VCaP (cell line): ENCODE results near the gene EPB41L5.
"Not testable (repeated sequence)": the region's sequence is repeated elsewhere in the genome, so short reads cannot be mapped to it uniquely, and the experiment has no call there.

Experiments
- H3K27ac ChIP-seq: fragments of 450-650 bp; 2 replicates; pipeline ENCODE4 v1.5.1; 2017
- TF ChIP-seq, protein P1 (sequence below): fragments of 450-650 bp; conservative IDR thresholded peaks from 2 replicates; pipeline ENCODE4 v1.5.1; 2017; ENCODE audit warnings: mild to moderate bottlenecking, moderate library complexity

EPB41L5 gene

DNA sequence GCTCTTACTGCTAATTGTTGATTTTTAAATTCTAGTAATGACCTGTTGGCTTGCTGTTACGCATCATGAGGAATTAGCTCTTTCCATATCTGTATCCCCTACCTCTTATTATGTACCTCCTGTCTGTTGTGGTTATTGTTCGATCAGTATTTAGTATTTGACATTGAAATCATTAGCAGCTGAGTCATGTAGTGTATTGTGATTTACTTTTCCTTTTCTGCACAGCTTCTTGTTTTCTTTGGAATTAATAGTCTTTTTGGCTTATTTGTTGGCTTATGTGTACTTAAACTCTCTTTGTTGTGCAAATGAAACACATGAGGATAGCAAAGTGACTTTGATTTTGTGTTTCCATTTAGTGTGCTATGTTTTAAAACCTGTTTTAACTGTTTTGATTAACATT lies 4.3 kb downstream of the EPB41L5 start:
- TF ChIP-seq, protein P1, sequence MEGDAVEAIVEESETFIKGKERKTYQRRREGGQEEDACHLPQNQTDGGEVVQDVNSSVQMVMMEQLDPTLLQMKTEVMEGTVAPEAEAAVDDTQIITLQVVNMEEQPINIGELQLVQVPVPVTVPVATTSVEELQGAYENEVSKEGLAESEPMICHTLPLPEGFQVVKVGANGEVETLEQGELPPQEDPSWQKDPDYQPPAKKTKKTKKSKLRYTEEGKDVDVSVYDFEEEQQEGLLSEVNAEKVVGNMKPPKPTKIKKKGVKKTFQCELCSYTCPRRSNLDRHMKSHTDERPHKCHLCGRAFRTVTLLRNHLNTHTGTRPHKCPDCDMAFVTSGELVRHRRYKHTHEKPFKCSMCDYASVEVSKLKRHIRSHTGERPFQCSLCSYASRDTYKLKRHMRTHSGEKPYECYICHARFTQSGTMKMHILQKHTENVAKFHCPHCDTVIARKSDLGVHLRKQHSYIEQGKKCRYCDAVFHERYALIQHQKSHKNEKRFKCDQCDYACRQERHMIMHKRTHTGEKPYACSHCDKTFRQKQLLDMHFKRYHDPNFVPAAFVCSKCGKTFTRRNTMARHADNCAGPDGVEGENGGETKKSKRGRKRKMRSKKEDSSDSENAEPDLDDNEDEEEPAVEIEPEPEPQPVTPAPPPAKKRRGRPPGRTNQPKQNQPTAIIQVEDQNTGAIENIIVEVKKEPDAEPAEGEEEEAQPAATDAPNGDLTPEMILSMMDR: no peak
- no peak overlapping the region for H3K27ac ChIP-seq

DNA sequence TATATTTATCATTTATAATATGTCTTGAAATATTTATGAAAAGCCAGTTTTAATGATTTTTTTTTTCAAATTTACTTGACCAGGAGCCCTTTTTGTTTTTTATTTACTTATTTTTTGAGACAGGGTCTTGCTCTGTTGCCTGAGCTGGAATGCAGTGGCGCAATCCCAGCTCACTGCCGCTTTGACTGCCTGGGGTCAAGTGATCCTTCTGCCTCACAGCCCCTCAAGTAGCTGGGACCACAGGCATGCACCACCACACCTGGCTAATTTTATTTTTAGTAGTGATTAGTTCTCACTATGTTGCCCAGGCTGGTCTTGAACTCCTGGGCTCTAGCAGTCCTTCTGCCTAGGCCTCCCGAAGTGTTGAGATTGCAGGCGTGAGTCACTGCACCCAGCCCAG lies 5.7 kb downstream of the EPB41L5 start:
- TF ChIP-seq, protein P1: no peak
- no peak overlapping the region for H3K27ac ChIP-seq

DNA sequence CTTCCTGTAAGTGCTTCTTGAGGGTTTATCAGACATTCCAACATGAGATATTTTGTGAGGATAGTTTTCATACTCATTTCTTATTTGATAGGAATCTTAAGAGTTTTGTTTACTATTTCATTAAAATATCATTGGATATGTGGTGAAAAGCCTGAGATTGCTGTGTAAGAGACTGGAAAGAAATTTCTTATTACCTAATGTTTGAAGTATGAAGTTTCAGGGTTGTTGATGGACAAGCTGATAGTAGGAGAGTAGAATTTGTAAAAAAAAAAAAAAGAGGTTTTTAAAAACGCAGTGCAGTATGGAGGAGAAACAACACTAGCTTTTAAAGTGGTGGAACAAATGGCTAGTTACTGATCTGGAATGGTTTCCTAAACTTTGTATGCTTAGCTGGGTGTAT lies 7.7 kb downstream of the EPB41L5 start:
- H3K27ac ChIP-seq: no peak overlapping the region

DNA sequence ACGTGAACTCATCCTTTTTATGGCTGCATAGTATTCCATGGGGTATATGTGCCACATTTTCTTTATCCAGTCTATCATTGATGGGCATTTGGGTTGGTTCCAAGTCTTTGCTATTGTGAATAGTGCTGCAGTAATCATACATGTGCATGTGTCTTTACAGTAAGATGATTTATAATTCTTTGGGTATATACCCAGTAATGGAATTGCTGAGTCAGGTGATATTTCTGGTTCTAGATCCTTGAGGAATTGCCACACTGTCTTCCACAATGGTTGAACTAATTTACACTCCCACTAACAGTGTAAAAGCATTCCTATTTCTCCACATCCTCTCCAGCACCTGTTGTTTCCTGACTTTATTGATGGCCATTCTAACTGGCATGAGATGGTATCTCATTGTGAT lies 9.6 kb downstream of the EPB41L5 start:
- not testable (repeated sequence) for H3K27ac ChIP-seq

More for the DNA sequence above, 7.7 kb downstream of the EPB41L5 start:
- TF ChIP-seq, protein P1: no peak

DNA sequence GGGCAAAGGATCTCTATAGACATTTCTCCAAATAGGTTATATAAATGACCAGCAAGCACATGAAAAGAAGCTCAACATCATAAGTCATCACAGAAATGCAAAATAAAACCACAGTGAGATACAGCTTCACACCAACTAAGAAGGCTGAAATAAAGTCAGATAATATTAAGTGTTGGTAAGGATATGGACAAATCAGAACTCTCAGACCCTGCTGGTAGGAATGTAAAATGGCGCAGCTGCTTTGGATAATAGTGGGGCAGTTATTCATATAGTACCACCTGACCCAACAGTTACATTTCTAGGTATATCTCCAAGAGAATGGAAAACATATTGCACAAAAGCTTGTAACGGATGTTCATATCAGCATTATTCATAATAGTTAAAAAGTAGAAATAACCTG lies 14.0 kb downstream of the EPB41L5 start:
- TF ChIP-seq, protein P1: no peak
- H3K27ac ChIP-seq: no peak overlapping the region

DNA sequence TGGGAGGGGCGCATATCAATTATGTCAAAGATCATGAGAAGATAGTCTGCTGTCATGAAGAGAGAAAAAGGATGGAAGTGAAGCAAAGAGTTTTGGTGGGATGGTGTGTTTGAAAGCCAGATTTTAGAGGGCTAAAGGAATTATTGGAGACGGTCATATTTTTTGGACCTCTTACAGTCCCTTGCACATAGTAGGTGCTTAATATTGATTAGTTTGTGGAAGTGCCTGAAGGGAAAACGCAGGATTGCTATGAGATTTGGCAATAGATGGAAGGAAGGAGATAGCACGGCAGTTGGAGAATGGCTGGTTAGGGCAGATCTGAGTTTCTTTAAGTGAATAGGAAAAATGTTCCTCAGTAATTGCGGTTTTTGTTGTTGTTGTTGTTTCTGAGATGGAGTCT lies 15.9 kb downstream of the EPB41L5 start:
- no peak overlapping the region for H3K27ac ChIP-seq
- TF ChIP-seq, protein P1: no peak

DNA sequence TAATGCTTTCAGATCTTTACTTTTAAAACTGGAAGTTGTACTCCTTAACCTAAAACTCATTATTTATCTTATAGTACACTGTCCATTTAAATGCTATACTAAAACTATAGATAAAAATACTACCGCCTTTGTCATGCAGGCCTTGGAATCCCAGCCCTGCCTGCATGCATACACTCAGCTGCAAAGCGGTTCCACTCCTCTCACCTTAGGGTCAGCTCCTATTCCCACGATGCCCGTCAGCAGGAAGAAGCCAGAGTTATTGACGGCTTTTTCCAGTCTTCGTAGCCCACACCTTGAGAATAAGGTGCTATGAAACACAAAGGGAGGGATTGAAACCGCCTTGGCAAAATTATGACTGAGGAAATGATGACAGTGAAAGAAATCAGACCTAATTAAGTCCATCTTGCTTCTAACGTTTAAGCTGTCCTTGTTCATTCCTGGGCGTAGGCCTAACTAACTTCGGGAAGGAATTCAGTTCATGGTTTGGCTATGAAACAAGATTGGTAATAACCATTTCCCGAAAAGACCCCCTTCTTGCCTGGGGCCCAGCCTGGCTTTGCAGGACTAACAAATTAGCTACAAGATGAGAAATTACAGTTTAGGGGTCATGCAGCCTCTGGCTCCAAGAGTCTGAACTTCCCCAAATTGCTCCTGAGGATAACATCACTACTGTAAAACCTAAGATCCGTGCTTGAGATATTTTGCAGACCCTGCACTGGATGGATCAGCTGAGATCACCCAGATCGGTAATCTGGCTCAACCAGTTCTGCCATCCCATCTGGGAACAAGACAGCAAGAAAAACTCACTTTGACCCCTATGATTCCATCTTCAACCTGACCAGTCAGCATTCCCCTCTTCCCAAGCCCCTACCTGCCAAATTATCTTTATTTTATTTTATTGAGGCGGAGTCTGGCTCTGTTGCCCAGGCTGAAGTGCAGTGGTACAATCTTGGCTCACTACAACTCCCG lies 17.1 kb downstream of the EPB41L5 start:
- no peak overlapping the region for H3K27ac ChIP-seq
- TF ChIP-seq, protein P1: no peak

DNA sequence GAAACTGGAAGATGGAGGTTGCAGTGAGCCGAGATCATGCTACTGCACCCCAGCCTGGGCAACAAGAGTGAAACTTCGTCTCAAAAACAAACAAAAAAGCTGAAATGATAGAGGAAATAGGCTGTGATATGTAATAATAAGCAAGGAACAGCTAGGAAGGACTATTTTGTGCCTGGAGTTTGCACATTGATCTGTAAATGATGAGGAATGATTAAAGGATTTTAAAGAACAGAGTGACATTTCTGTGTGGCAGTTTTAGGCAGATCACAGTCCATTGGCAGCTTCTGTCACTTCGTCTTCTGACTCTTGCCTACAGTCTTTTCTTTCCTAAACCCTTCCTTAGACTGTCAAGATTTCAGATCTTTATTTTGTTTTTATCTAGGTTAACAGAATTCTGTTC lies 19.4 kb downstream of the EPB41L5 start:
- no peak overlapping the region for H3K27ac ChIP-seq

More for the DNA sequence above, 19.4 kb downstream of the EPB41L5 start:
- TF ChIP-seq, protein P1: no peak
